ENCODE data around the gene TUBAL3. TPM values are rescaled to one million over a fixed set of nuclear protein-coding genes. Genes with fewer than 3 reads are reported as not detected.

Gene TUBAL3
- total and polyA plus RNA-seq, 2 of the 4 experiments (the other 2 are of a cell fraction), result not detected

GRCh38 chr10:5356302-5356763 lies 48.3 kb downstream of the TUBAL3 start:
- Histone ChIP-seq H3K9me1 (ENCODE audit: insufficient read depth, low read length) (no peaks in the 10 kb centered on the region), H3K4me3 (ENCODE audit: insufficient read depth, low read depth, low read length) (no peak overlapping the region), H4K20me1 (ENCODE audit: insufficient read depth, low read length) (no peaks in the 10 kb centered on the region), H3K4me1 (ENCODE audit: control insufficient read depth, insufficient read depth, low read length) (no peaks in the 10 kb centered on the region), H3K23ac (ENCODE audit: low read depth, low read length) (no peak overlapping the region), H3K36me3 (ENCODE audit: control insufficient read depth, insufficient read depth, low read length) (no peaks in the 10 kb centered on the region), H3K9ac (ENCODE audit: low read depth, low read length) (no peak overlapping the region), H2BK5ac (ENCODE audit: low read depth, low read length, poor library complexity, severe bottlenecking) (no peak overlapping the region), H3K9me3 (ENCODE audit: control insufficient read depth, insufficient read depth, low read length) (no peaks in the 10 kb centered on the region), H2AFZ (replicated peaks; ENCODE audit: low read length, poor library complexity) (no peak overlapping the region), H2AK5ac (ENCODE audit: low read depth, low read length) (no peak overlapping the region), H3K27me3 (ENCODE audit: control insufficient read depth, insufficient read depth, low read length) (peaks cover 6% of the 10 kb centered on the region), H2BK20ac (ENCODE audit: low read depth, low read length) (no peak overlapping the region), H3K4ac (ENCODE audit: low read depth, low read length) (no peak overlapping the region), H4K5ac (ENCODE audit: low read depth, low read length) (no peak overlapping the region), H3K18ac (ENCODE audit: low read depth, low read length) (no peak overlapping the region), H3K4me2 (ENCODE audit: low read depth, low read length) (no peak overlapping the region), H4K8ac (ENCODE audit: low read depth in 2 of 2, low read length in 2 of 2) (no peak overlapping the region), H3K79me1 (ENCODE audit: low read depth in 1 of 2, low read length in 2 of 2) (no peaks in the 10 kb centered on the region), H4K91ac (ENCODE audit: insufficient read depth, low read depth, low read length) (no peak overlapping the region), H2AK9ac (replicated peaks; ENCODE audit: low read depth, low read length, poor library complexity) (no peak overlapping the region), H3K27ac (ENCODE audit: insufficient read depth, low read length) (no peak overlapping the region), H3K14ac (replicated peaks; ENCODE audit: low read depth, low read length) (no peak overlapping the region), H2BK15ac (ENCODE audit: low read depth, low read length) (no peak overlapping the region), H3K56ac (ENCODE audit: extremely low read depth, insufficient read depth, low read length) (no peak overlapping the region), H2BK120ac (ENCODE audit: low read depth, low read length) (no peak overlapping the region)
- ChIA-PET CTCF (no interaction called here), POLR2A (ENCODE audit: unreplicated experiment) (no interaction called here)
- intact Hi-C loops (cut with micrococcal nuclease), result no loop called here
- no peak for TF ChIP-seq CEBPB (IDR thresholded peaks at IDR 0.05; ENCODE audit: low read depth, low read length)
- TF ChIP-seq MXI1 (IDR thresholded peaks at IDR 0.05; ENCODE audit: borderline replicate concordance, low read depth, low read length), result no peak
- TF ChIP-seq CHD1 (IDR thresholded peaks at IDR 0.05; ENCODE audit: low read depth, low read length), result no peak
- TF ChIP-seq FOS (IDR thresholded peaks at IDR 0.05; ENCODE audit: low read depth, low read length), result no peak
- no peak for TF ChIP-seq MAZ (IDR thresholded peaks at IDR 0.05; ENCODE audit: borderline replicate concordance, low read depth, low read length)
- no peak for TF ChIP-seq RCOR1 (IDR thresholded peaks at IDR 0.05; ENCODE audit: insufficient replicate concordance, low read length)
- TF ChIP-seq, protein P1, sequence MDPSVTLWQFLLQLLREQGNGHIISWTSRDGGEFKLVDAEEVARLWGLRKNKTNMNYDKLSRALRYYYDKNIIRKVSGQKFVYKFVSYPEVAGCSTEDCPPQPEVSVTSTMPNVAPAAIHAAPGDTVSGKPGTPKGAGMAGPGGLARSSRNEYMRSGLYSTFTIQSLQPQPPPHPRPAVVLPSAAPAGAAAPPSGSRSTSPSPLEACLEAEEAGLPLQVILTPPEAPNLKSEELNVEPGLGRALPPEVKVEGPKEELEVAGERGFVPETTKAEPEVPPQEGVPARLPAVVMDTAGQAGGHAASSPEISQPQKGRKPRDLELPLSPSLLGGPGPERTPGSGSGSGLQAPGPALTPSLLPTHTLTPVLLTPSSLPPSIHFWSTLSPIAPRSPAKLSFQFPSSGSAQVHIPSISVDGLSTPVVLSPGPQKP (IDR thresholded peaks at IDR 0.05; ENCODE audit: borderline replicate concordance, low read depth, low read length), result no peak
- TF ChIP-seq, protein P2, sequence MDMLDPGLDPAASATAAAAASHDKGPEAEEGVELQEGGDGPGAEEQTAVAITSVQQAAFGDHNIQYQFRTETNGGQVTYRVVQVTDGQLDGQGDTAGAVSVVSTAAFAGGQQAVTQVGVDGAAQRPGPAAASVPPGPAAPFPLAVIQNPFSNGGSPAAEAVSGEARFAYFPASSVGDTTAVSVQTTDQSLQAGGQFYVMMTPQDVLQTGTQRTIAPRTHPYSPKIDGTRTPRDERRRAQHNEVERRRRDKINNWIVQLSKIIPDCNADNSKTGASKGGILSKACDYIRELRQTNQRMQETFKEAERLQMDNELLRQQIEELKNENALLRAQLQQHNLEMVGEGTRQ (IDR thresholded peaks at IDR 0.05; ENCODE audit: low read depth, low read length), result no peak
- no peak for TF ChIP-seq POLR2A (IDR thresholded peaks at IDR 0.05; ENCODE audit: low read depth, low read length)
- no peak for TF ChIP-seq CTCF (conservative IDR thresholded peaks at IDR 0.05; ENCODE audit: low read depth, low read length)
- TF ChIP-seq SMC3 (IDR thresholded peaks at IDR 0.05; ENCODE audit: low read depth, low read length), result no peak
- no peak for TF ChIP-seq RAD21 (IDR thresholded peaks at IDR 0.05; ENCODE audit: low read length)
- ATAC-seq (ENCODE audit: low read depth) (no peak), DNase-seq (no peak)
- no CpG with 5 or more reads among the region's 4 CpGs for WGBS, 2 experiments (ENCODE audit: extremely low coverage in 2 of 2, insufficient read length in 1 of 2)
- dilution Hi-C loops (cut with HindIII; ENCODE audit: low sequenced_read_pairs, unreplicated experiment), result no loop called here
- in situ Hi-C loops (cut with MboI; ENCODE audit: low sequenced_read_pairs), result no loop called here
- no TSS peak for BruUV-seq (replicated peaks)
